H1 (cell line): Measurements from ENCODE around the gene HAT1. TPM values are rescaled to one million over a fixed set of nuclear protein-coding genes. Genes with fewer than 3 reads are reported as not detected.

ENCODE experiments used
- CTCF ChIA-PET: fragments of 300-600 bp; sonication (Branson Sonifier 250); formaldehyde crosslinking; loops from one replicate; lab custom pipeline; 2021; ENCODE audit not compliant: partially characterized antibody; lab: Charles Lee
- POLR2A ChIA-PET: fragments of 300-600 bp; sonication (Branson Sonifier 250); formaldehyde crosslinking; loops from one replicate; lab custom pipeline; 2021; ENCODE audit warnings: inconsistent platforms; ENCODE audit not compliant: partially characterized antibody; lab: Charles Lee
- DNase-seq, 2 experiments: peaks; one replicate each; pipeline versions ENCODE4 v3.0.0 to v3.0.0-alpha.2; 2010 to 2022; ENCODE audit warnings: low spot score in 2 of 2, low read depth in 1 of 2, mixed read lengths in 1 of 2
- FAIRE-seq: peaks from 2 replicates; lab custom pipeline; 2011; peaks lifted over from hg19 to GRCh38; lab: Jason Lieb, UNC
- H2AFZ ChIP-seq: 2 replicates; pipeline ENCODE4 v1.8.1; 2012; ENCODE audit warnings: low read length, inconsistent platforms
- H2AK5ac ChIP-seq: 2 replicates; pipeline ENCODE4 v1.6.1; 2013; ENCODE audit warnings: low read depth, low read length
- H2BK120ac ChIP-seq: replicated peaks from 2 replicates; pipeline ENCODE3; 2013; ENCODE audit warnings: low read depth, low read length, inconsistent platforms
- H2BK12ac ChIP-seq: 2 replicates; pipeline ENCODE4 v1.6.1; 2013; ENCODE audit warnings: low read depth, low read length
- H2BK15ac ChIP-seq: 2 replicates; pipeline ENCODE4 v1.6.1; 2013; ENCODE audit warnings: low read length
- H2BK20ac ChIP-seq: 2 replicates; pipeline ENCODE4 v1.6.1; 2013; ENCODE audit warnings: low read length
- H2BK5ac ChIP-seq: 2 replicates; pipeline ENCODE4 v1.6.1; 2013; ENCODE audit warnings: low read depth, low read length
- H3K14ac ChIP-seq: 2 replicates; pipeline ENCODE4 v1.6.1; 2013; ENCODE audit warnings: inconsistent platforms; ENCODE audit not compliant: insufficient read length
- H3K18ac ChIP-seq: 2 replicates; pipeline ENCODE4 v1.6.1; 2013; ENCODE audit warnings: low read length; ENCODE audit errors: extremely low read depth
- H3K23ac ChIP-seq: 2 replicates; pipeline ENCODE4 v1.6.1; 2013; ENCODE audit warnings: inconsistent platforms; ENCODE audit not compliant: insufficient read length
- H3K23me2 ChIP-seq: 2 replicates; pipeline ENCODE4 v1.6.1; 2013; ENCODE audit warnings: low read depth, low read length
- H3K27ac ChIP-seq: 2 replicates; pipeline ENCODE4 v1.6.1; 2011; ENCODE audit warnings: low read depth, low read length, inconsistent platforms
- H3K27me3 ChIP-seq, 4 experiments: replicated peaks in 1 of 4; 1 replicate in 1 of 4; 2 replicates in 3 of 4; pipeline versions ENCODE4 v1.6.1 to v1.8.1; 2011 to 2013; ENCODE audit warnings: low read length in 3 of 4, mild to moderate bottlenecking in 3 of 4, inconsistent platforms in 2 of 4, mixed read lengths in 2 of 4, moderate library complexity in 1 of 4; ENCODE audit not compliant: control insufficient read depth in 3 of 4, insufficient read depth in 3 of 4; ENCODE audit errors: extremely low read depth in 1 of 4
- H3K36me3 ChIP-seq, 4 experiments: 2 replicates each; pipeline versions ENCODE4 v1.6.1 to v1.8.1; 2011 to 2013; ENCODE audit warnings: mild to moderate bottlenecking in 4 of 4, low read length in 3 of 4, moderate library complexity in 2 of 4, control low read depth in 1 of 4, inconsistent platforms in 1 of 4; ENCODE audit not compliant: insufficient read depth in 4 of 4, control insufficient read depth in 2 of 4
- H3K4ac ChIP-seq: replicated peaks from 2 replicates; pipeline ENCODE3; 2013; ENCODE audit warnings: low read length, low read depth, mixed read lengths, inconsistent platforms; ENCODE audit not compliant: insufficient read length
- H3K4me1 ChIP-seq, 4 experiments: replicated peaks in 1 of 4; 1 replicate in 1 of 4; 2 replicates in 3 of 4; pipeline versions ENCODE4 v1.6.1 to v1.8.1; 2011 to 2013; ENCODE audit warnings: low read length in 3 of 4, inconsistent platforms in 2 of 4, mixed read lengths in 1 of 4; ENCODE audit not compliant: insufficient read depth in 4 of 4, control insufficient read depth in 3 of 4
- H3K4me2 ChIP-seq, 2 experiments: 2 replicates each; pipeline versions ENCODE4 v1.6.1 to v1.8.1; 2011 to 2013; ENCODE audit warnings: low read depth in 2 of 2, low read length in 2 of 2, control low read depth in 1 of 2, inconsistent platforms in 1 of 2, mild to moderate bottlenecking in 1 of 2; ENCODE audit not compliant: insufficient read depth in 1 of 2
- H3K4me3 ChIP-seq, 4 experiments: fragments of 200-600, 300-600 bp in 1 of 4; sonication (generic), shearing (Covaris generic), sonication (Bioruptor Twin) in 1 of 4; 2 replicates each; pipeline versions ENCODE4 v1.5.1 to v1.8.1; 2011 to 2016; ENCODE audit warnings: low read length in 4 of 4, low read depth in 3 of 4, control low read depth in 2 of 4, inconsistent platforms in 2 of 4, mild to moderate bottlenecking in 2 of 4, mixed read lengths in 1 of 4, moderate library complexity in 1 of 4; ENCODE audit not compliant: insufficient read depth in 2 of 4; ENCODE audit errors: extremely low read depth in 1 of 4
- H3K56ac ChIP-seq: replicated peaks from 2 replicates; pipeline ENCODE3; 2013; ENCODE audit warnings: low read depth, mild to moderate bottlenecking, mixed read lengths, low read length, inconsistent platforms; ENCODE audit not compliant: insufficient read length
- H3K79me1 ChIP-seq: 2 replicates; pipeline ENCODE4 v1.6.1; 2013; ENCODE audit warnings: low read depth, low read length, control low read depth
- H3K79me2 ChIP-seq, 2 experiments: 2 replicates each; pipeline versions ENCODE4 v1.6.1 to v1.8.1; 2012 to 2013; ENCODE audit warnings: low read length in 2 of 2, mild to moderate bottlenecking in 2 of 2, inconsistent platforms in 1 of 2; ENCODE audit not compliant: insufficient read depth in 2 of 2, control insufficient read depth in 1 of 2
- H3K9ac ChIP-seq, 4 experiments: replicated peaks in 1 of 4; 1 replicate in 1 of 4; 2 replicates in 3 of 4; pipeline versions ENCODE4 v1.6.1 to v1.8.1; 2011 to 2013; ENCODE audit warnings: low read depth in 3 of 4, low read length in 3 of 4, control low read depth in 2 of 4, mild to moderate bottlenecking in 2 of 4, moderate library complexity in 2 of 4, inconsistent platforms in 1 of 4; ENCODE audit errors: extremely low read depth in 1 of 4
- H3K9me3 ChIP-seq, 2 experiments: 2 replicates each; pipeline versions ENCODE4 v1.6.1 to v1.8.1; 2012 to 2013; ENCODE audit warnings: mild to moderate bottlenecking in 2 of 2, moderate library complexity in 2 of 2, control low read depth in 1 of 2, inconsistent platforms in 1 of 2, low read depth in 1 of 2, low read length in 1 of 2, mixed read lengths in 1 of 2; ENCODE audit not compliant: insufficient read depth in 2 of 2
- H4K20me1 ChIP-seq, 2 experiments: replicated peaks in 1 of 2; 2 replicates each; pipeline versions ENCODE3 to v1.8.1; 2011 to 2013; ENCODE audit warnings: inconsistent platforms in 2 of 2, low read length in 2 of 2, mild to moderate bottlenecking in 1 of 2; ENCODE audit not compliant: insufficient read depth in 2 of 2, control insufficient read depth in 1 of 2
- H4K5ac ChIP-seq: 2 replicates; pipeline ENCODE4 v1.6.1; 2013; ENCODE audit warnings: low read length, low read depth, mixed read lengths, inconsistent platforms; ENCODE audit not compliant: insufficient read length
- H4K8ac ChIP-seq: 2 replicates; pipeline ENCODE4 v1.8.0; 2013; ENCODE audit warnings: mild to moderate bottlenecking, moderate library complexity, low read length, inconsistent platforms; ENCODE audit not compliant: insufficient read depth; ENCODE audit errors: extremely low read depth
- H4K91ac ChIP-seq: replicated peaks from 2 replicates; pipeline ENCODE3; 2013; ENCODE audit warnings: low read length, mixed read lengths, inconsistent platforms; ENCODE audit not compliant: insufficient read length
- BRCA1 ChIP-seq: IDR thresholded peaks from 2 replicates; pipeline ENCODE4 v1.6.1; 2012; ENCODE audit warnings: low read depth, low read length, improper control_type of control experiment
- CBX5 ChIP-seq: fragments of 300-800, 300-1000 bp; sonication (generic); IDR thresholded peaks from 2 replicates; pipeline ENCODE4 v1.7.1; 2016; ENCODE audit warnings: antibody characterized with exemption, low read length, low read depth
- CBX8 ChIP-seq: fragments of 300-800, 300-1000 bp; sonication (generic); IDR thresholded peaks from 2 replicates; pipeline ENCODE4 v1.7.1; 2016; ENCODE audit warnings: low read depth, low read length, borderline replicate concordance
- CTBP2 ChIP-seq: IDR thresholded peaks from 2 replicates; pipeline ENCODE4 v1.7.0; 2011; ENCODE audit warnings: borderline replicate concordance, mild to moderate bottlenecking, moderate library complexity, mixed read lengths, low read length; ENCODE audit not compliant: insufficient read depth, insufficient read length
- JUN ChIP-seq: IDR thresholded peaks from 2 replicates; pipeline ENCODE4 v1.6.1; 2011; ENCODE audit warnings: low read depth, mild to moderate bottlenecking, improper control_type of control experiment, low read length
- MAX ChIP-seq: IDR thresholded peaks from 2 replicates; pipeline ENCODE4 v1.6.1; 2012; ENCODE audit warnings: inconsistent platforms
- RBBP5 ChIP-seq: IDR thresholded peaks from 2 replicates; pipeline ENCODE4 v1.7.1; 2012; ENCODE audit warnings: low read depth, mild to moderate bottlenecking, inconsistent platforms, low read length, moderate library complexity, borderline replicate concordance
- SAP30 ChIP-seq: fragments of 300-600 bp; sonication (generic); IDR thresholded peaks from 2 replicates; pipeline ENCODE4 v1.7.1; 2012; ENCODE audit warnings: low read length, moderate library complexity, mild to moderate bottlenecking, inconsistent platforms; ENCODE audit not compliant: insufficient read depth, insufficient replicate concordance
- SIRT6 ChIP-seq: IDR thresholded peaks from one replicate; pipeline ENCODE4 v1.7.1; 2012; ENCODE audit warnings: low read length, inconsistent platforms
- SIX5 ChIP-seq: IDR thresholded peaks from 2 replicates; pipeline ENCODE4 v1.6.1; 2011; ENCODE audit warnings: mild to moderate bottlenecking, low read depth, low read length
- TAF1 ChIP-seq: IDR thresholded peaks from 2 replicates; pipeline ENCODE4 v1.6.1; 2011; ENCODE audit warnings: mild to moderate bottlenecking, low read depth, low read length
- WGBS, 2 experiments: shearing (Covaris generic) in 1 of 2; methylation state at CpG; one replicate each; pipeline versions ENCODE4 v1.1.6 to v1.1.7; 2013 to 2015; ENCODE audit warnings: low lambda C conversion rate in 2 of 2, mixed read lengths in 2 of 2, inconsistent platforms in 1 of 2, low coverage in 1 of 2, missing lambda C conversion rate in 1 of 2; ENCODE audit not compliant: insufficient replicate concordance in 2 of 2, insufficient coverage in 1 of 2, insufficient read length in 1 of 2; ENCODE audit errors: extremely low coverage in 1 of 2, missing lambda C conversion rate in 1 of 2; 5-methylcytosine and 5-hydroxymethylcytosine counted together
- polyA plus RNA-seq, 7 experiments: library from polyadenylated mRNA; depleted of rRNA in 3 of 7; stranded (reverse) in 5 of 7; unstranded in 2 of 7; fragments of >200 nt in 5 of 7; fragments of 200-250 nt in 2 of 7; gene quantifications; 1 replicate in 5 of 7; 2 replicates in 1 of 7; 4 replicates in 1 of 7; pipeline versions ENCODE4 v1.2.1 to v1.2.3, GENCODE V29; 2011 to 2013; ENCODE audit warnings: missing spikeins in 2 of 7, mixed read lengths in 2 of 7
- total RNA-seq: library from RNA; stranded (reverse); fragmentation: NEBNext Ultra II Directional; extraction: Animal tissue kit (Norgen Biotek cat#: 25700); gene quantifications from 2 replicates; pipeline ENCODE4 v1.2.1, GENCODE V29; 2021

Gene HAT1
- total and polyA plus RNA-seq, 2 of the 8 experiments (the other 6 are each of a cell fraction or from before 2014, with no cell fraction given): 44.6 to 74.2 TPM

GRCh38 chr2:171921970-171922229, 361 bp upstream of the HAT1 start:
- no peak overlapping the region for H3K18ac ChIP-seq
- no peaks in the 10 kb centered on the region; a peak in 3 of 7 replicates for H3K4me1 ChIP-seq
- no peaks in the 10 kb centered on the region for H4K20me1 ChIP-seq
- no peak overlapping the region for H2BK12ac ChIP-seq
- peak overlapping the region; percentile 95 for H2AFZ ChIP-seq
- CTCF ChIA-PET: interaction anchor here (0.6 to 2.2 kb wide), 3 partner anchors 9 to 283 kb away, joined by 3 to 7 read pairs (median 6); no protein-coding TSS in a partner anchor
- H2AK5ac ChIP-seq: no peak overlapping the region
- H3K56ac ChIP-seq: peak overlapping the region; percentile 82
- H3K36me3 ChIP-seq: peaks cover 0 to 11% (median 2%) of the 10 kb centered on the region in 4 experiments; a peak in 2 of 8 replicates
- no peak overlapping the region for H4K91ac ChIP-seq
- 18% methylated on average over 5 of the region's 5 CpGs; no CpG with 5 or more reads in 1 of the 2 experiments for WGBS, 2 experiments
- no peak overlapping the region for H3K23ac ChIP-seq
- peak overlapping the region; percentile 27 to 98 (median 92); a peak in 7 of 8 replicates for H3K4me3 ChIP-seq
- H3K79me2 ChIP-seq: peaks cover 0 to 35% of the 10 kb centered on the region in 2 experiments; a peak in 2 of 4 replicates
- H2BK15ac ChIP-seq: no peak overlapping the region
- peak overlapping the region; percentile 66; the same call in 1 of the 2 replicates for H3K27ac ChIP-seq
- no peak overlapping the region; the same call in 1 of the 2 replicates for H2BK5ac ChIP-seq
- H3K27me3 ChIP-seq: no peaks in the 10 kb centered on the region
- POLR2A ChIA-PET: interaction anchor here (0.5 to 2.8 kb wide), 7 partner anchors 9 to 198 kb away, joined by 3 to 13 read pairs (median 4); partner anchors contain the start of gene SLC25A12
- H3K23me2 ChIP-seq: peaks cover 5% of the 10 kb centered on the region
- no peak overlapping the region for H2BK20ac ChIP-seq
- no peak for FAIRE-seq
- no peak overlapping the region for H3K4ac ChIP-seq
- H2BK120ac ChIP-seq: no peak overlapping the region
- no peak overlapping the region for H4K5ac ChIP-seq
- H4K8ac ChIP-seq: no peak overlapping the region
- no peak for DNase-seq
- no peak overlapping the region for H3K14ac ChIP-seq
- peak overlapping the region in 3 of 4 experiments; percentile 59 to 62 (median 62); a peak in 5 of 7 replicates for H3K9ac ChIP-seq
- peak overlapping the region; percentile 74 to 75 for H3K4me2 ChIP-seq
- no peaks in the 10 kb centered on the region for H3K79me1 ChIP-seq
- no peaks in the 10 kb centered on the region for H3K9me3 ChIP-seq
- TF ChIP-seq SIRT6 (no peak), CBX8 (no peak), SAP30 (no peak), TAF1 (no peak), CTBP2 (no peak), CBX5 (no peak), SIX5 (no peak), MAX (no peak), JUN (no peak), RBBP5 (no peak), BRCA1 (no peak)
